ENCODE results near the gene CWC27.

CWC27 gene

DNA sequence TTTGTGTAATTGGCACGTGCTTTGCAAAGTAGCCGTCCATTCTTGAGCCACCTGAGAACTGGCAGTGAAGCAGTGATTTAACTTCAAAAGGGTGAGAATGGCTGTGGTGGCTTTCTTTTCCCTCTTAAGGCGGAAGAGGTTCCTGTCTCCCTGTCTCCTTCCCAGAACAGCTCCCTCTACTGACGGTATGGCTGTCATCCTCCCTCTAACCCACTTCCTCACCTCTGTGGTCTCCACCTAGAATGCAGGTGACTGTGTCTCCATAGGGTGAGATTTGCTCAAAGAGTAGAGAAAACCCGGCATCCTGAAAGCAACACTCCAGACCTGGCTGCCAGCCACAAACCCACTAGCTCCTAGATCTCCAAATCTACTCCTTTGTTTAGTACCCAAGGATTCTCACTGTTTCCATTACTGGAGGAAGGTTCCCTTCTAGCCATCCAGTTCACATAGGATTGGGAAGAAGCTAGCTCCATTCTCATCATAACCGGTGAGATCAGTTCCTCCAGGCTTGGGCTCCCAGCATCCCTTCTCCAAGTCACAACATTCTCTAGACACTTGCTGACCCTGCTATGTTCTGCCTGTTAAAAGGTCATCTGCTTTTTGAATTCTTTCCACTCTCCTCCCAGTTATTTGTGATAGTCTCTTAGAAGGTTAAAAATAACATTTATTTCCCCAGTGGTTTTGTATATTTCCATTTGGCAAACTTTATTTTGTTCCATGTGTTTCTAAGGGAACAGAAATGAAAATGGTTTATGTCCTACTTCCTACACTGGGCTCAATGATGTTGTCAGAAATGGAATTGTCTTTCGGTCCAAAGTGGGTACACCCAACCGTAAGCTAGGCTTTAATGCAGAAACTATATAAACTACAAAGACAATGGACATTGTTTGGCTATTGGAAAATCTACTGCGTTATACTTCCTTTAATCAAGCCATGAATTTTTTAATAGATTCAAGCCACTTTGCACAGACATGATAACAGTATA, 269.4 kb downstream of the CWC27 start:
- H3K9me3 Mint-ChIP-seq = no peaks in the 10 kb centered on the region
- ATAC-seq (ENCODE audit: low read depth) (no peak), DNase-seq (ENCODE audit: low spot score in 2 of 2) (no peak)
- H3K36me3 Mint-ChIP-seq = no peaks in the 10 kb centered on the region
- H3K27me3 Mint-ChIP-seq = no peaks in the 10 kb centered on the region
- H3K27ac Mint-ChIP-seq = no peak overlapping the region
- no peak overlapping the region for H3K4me3 Mint-ChIP-seq
- H3K4me1 Mint-ChIP-seq = peaks cover 17% of the 10 kb centered on the region

GRCh38 chr5:65041296-65042158, 272.8 kb downstream of the CWC27 start:
- no peaks in the 10 kb centered on the region for H3K36me3 Mint-ChIP-seq
- no peaks in the 10 kb centered on the region for H3K9me3 Mint-ChIP-seq
- H3K4me1 Mint-ChIP-seq = peaks cover 7% of the 10 kb centered on the region
- no peak for DNase-seq (ENCODE audit: low spot score in 2 of 2)
- ATAC-seq (ENCODE audit: low read depth) = no peak
- no peaks in the 10 kb centered on the region for H3K27me3 Mint-ChIP-seq
- no peak overlapping the region for H3K27ac Mint-ChIP-seq
- H3K4me3 Mint-ChIP-seq = no peak overlapping the region

GRCh38 chr5:65043843-65044359, 275.2 kb downstream of the CWC27 start:
- Mint-ChIP-seq H3K4me3 (no peak overlapping the region), H3K27me3 (no peaks in the 10 kb centered on the region), H3K9me3 (no peaks in the 10 kb centered on the region), H3K4me1 (no peaks in the 10 kb centered on the region), H3K27ac (no peak overlapping the region), H3K36me3 (no peaks in the 10 kb centered on the region)
- no peak for ATAC-seq (ENCODE audit: low read depth)
- DNase-seq (ENCODE audit: low spot score in 2 of 2) = no peak

- Mint-ChIP-seq H3K27ac (no peak overlapping the region), H3K9me3 (no peaks in the 10 kb centered on the region), H3K4me1 (peaks cover 2% of the 10 kb centered on the region), H3K27me3 (no peaks in the 10 kb centered on the region), H3K4me3 (no peak overlapping the region), H3K36me3 (no peaks in the 10 kb centered on the region)
- no peak for ATAC-seq (ENCODE audit: low read depth)
- no peak for DNase-seq (ENCODE audit: low spot score in 2 of 2)
Measured at GRCh38 chr5:65047225-65047624, 278.5 kb downstream of the CWC27 start.

DNA sequence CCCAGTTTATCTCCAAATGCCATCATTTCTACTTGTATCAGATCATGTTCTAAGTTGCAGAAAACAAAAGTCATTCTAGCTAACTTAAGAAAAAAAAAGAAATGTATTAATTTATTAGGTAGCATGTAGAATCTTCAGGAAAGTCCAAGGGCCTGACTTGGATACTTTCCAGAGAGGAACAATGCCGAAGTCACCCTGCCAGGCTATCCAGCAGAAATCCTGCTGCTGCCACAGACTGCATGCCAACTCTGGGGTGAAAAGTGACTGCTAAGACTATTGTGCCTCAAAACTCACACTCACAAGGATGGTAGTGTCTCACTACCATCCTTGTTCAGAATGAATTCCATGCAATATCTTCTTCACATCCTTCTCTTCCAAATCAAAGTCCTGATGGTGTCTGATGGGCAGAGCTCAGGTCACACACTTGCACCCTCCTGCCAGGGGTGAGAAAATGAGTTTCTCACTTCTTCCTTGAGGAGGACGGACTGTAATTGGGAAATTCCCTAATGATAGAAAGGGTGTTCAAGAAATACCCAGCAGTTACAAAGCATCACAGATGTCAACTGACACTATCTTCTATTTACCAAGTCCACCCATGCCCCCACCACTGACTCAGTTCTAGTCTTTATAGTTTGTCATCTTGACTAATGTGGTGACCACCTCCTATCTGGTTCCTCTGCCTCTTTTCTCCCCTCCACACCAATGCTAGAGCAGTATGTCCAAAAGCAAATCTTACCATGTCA, 279.4 kb downstream of the CWC27 start:
- H3K9me3 Mint-ChIP-seq = no peaks in the 10 kb centered on the region
- H3K4me1 Mint-ChIP-seq = peaks cover 2% of the 10 kb centered on the region
- ATAC-seq (ENCODE audit: low read depth) (peak; percentile 37), DNase-seq (ENCODE audit: low spot score in 2 of 2) (no peak)
- H3K4me3 Mint-ChIP-seq = no peak overlapping the region
- H3K36me3 Mint-ChIP-seq = no peaks in the 10 kb centered on the region
- H3K27me3 Mint-ChIP-seq = no peaks in the 10 kb centered on the region
- H3K27ac Mint-ChIP-seq = no peak overlapping the region

- Mint-ChIP-seq H3K36me3 (peaks cover 2% of the 10 kb centered on the region), H3K27me3 (no peaks in the 10 kb centered on the region), H3K4me3 (no peak overlapping the region), H3K4me1 (peaks cover 2% of the 10 kb centered on the region), H3K9me3 (no peaks in the 10 kb centered on the region), H3K27ac (no peak overlapping the region)
- no peak for ATAC-seq (ENCODE audit: low read depth)
- no peak for DNase-seq (ENCODE audit: low spot score in 2 of 2)
Measured at GRCh38 chr5:65050140-65050539, 281.4 kb downstream of the CWC27 start.

DNA sequence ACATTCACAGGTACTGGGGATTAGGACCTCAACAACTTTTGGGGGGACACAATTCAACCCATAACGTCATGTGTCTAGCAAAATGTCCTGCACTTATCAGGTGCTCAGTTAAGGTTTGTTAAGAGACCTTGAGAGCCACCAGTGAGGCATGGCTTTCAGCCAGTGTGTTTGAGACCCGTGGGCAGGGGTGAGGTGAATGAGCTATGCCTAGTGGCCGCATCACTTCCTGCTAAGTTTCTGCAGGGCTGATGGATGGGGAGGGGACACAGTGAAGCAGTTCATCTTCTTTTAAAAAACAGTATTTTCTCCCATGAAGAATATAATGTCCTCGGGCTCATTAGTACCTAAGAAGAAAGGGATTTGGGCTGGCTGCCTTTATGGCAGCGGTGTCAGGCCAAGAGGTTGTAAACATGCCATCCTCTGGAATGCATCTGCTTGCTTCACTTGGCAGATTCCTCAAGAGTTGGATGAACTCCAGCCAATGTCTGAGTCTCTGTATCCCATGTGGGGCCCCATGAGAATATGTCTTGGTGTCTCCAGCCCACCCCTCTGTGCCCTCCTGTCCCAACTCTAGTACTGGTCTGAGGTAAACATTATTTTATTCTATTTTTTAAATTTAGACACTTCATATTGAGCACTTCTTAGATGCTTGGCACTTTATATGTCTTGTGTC, 282.2 kb downstream of the CWC27 start:
- Mint-ChIP-seq H3K4me1 (peaks cover 2% of the 10 kb centered on the region), H3K4me3 (no peak overlapping the region), H3K27me3 (no peaks in the 10 kb centered on the region), H3K36me3 (peaks cover 4% of the 10 kb centered on the region), H3K27ac (no peak overlapping the region), H3K9me3 (peaks cover 3% of the 10 kb centered on the region)
- DNase-seq (ENCODE audit: low spot score in 2 of 2) = no peak
- ATAC-seq (ENCODE audit: low read depth) = no peak

DNA sequence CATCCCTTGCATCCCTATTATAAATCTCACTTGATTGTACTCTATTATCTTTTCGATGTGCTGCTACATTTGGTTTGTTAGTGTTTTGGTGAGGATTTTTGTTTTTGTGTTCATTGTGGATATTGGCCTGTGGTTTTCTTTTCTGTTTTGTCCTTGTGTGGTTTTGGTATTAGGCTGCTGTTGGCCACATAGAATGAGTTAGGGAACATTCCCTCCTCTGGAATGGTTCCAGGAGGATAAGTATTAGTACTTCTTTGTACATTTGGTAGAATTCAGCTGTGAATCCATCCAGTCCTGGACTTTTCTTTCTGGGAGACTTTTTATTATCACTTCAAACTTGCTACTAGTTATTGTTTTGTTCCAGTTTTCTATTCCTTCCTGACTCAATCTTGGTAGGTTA, 287.2 kb downstream of the CWC27 start:
- H3K4me1 Mint-ChIP-seq = peaks cover 8% of the 10 kb centered on the region
- H3K27ac Mint-ChIP-seq = no peak overlapping the region
- DNase-seq (ENCODE audit: low spot score in 2 of 2) = no peak
- no peak overlapping the region for H3K4me3 Mint-ChIP-seq
- peaks cover 4% of the 10 kb centered on the region for H3K36me3 Mint-ChIP-seq
- peaks cover 3% of the 10 kb centered on the region for H3K9me3 Mint-ChIP-seq
- ATAC-seq (ENCODE audit: low read depth) = no peak
- no peaks in the 10 kb centered on the region for H3K27me3 Mint-ChIP-seq

- H3K27me3 Mint-ChIP-seq = no peaks in the 10 kb centered on the region
Measured at GRCh38 chr5:65059681-65060598, 291.2 kb downstream of the CWC27 start.

GRCh38 chr5:65061250-65061973, 292.7 kb downstream of the CWC27 start:
- H3K4me3 Mint-ChIP-seq = no peak overlapping the region
- no peaks in the 10 kb centered on the region for H3K9me3 Mint-ChIP-seq
- ATAC-seq (ENCODE audit: low read depth) = peak; percentile 82
- no peaks in the 10 kb centered on the region for H3K27me3 Mint-ChIP-seq
- H3K36me3 Mint-ChIP-seq = no peaks in the 10 kb centered on the region
- DNase-seq (ENCODE audit: low spot score in 2 of 2) = no peak
- H3K27ac Mint-ChIP-seq = peak overlapping the region; percentile 46
- peaks cover 24% of the 10 kb centered on the region for H3K4me1 Mint-ChIP-seq

More at GRCh38 chr5:65059681-65060598, 291.2 kb downstream of the CWC27 start:
- DNase-seq (ENCODE audit: low spot score in 2 of 2) (no peak), ATAC-seq (ENCODE audit: low read depth) (no peak)
- Mint-ChIP-seq H3K4me3 (no peak overlapping the region), H3K9me3 (peaks cover 3% of the 10 kb centered on the region), H3K4me1 (peaks cover 21% of the 10 kb centered on the region), H3K27ac (no peak overlapping the region), H3K36me3 (peaks cover 2% of the 10 kb centered on the region)

GRCh38 chr5:65061974-65062353, 293.2 kb downstream of the CWC27 start:
- Mint-ChIP-seq H3K9me3 (no peaks in the 10 kb centered on the region), H3K27ac (peak overlapping the region; percentile 46), H3K4me1 (peaks cover 24% of the 10 kb centered on the region)

More at GRCh38 chr5:65061974-65062353, 293.2 kb downstream of the CWC27 start:
- H3K27me3 Mint-ChIP-seq = no peaks in the 10 kb centered on the region
- no peak overlapping the region for H3K4me3 Mint-ChIP-seq
- H3K36me3 Mint-ChIP-seq = no peaks in the 10 kb centered on the region
- ATAC-seq (ENCODE audit: low read depth) (no peak), DNase-seq (ENCODE audit: low spot score in 2 of 2) (no peak)

Measured in memory B cell (primary cell).